Tibial artery (tissue), 4 donors: ENCODE results near the gene FAM200B.

ENCODE experiments used
- DNase-seq, 2 donors: peaks; one replicate each; pipeline ENCODE4 v3.0.0-alpha.2; 2019
- H3K27ac ChIP-seq, 2 donors: fragments of 200-600 bp; sonication (generic) in 1 of 2; 1 replicate in 1 of 2; 2 replicates in 1 of 2; pipeline ENCODE4 v1.5.1; 2018 to 2019; ENCODE audit warnings: mild to moderate bottlenecking in 1 of 2
- H3K27me3 ChIP-seq, 2 donors: fragments of 200-600 bp; sonication (generic) in 1 of 2; one replicate each; pipeline versions ENCODE4 v1.5.1 to v1.6.0; 2016 to 2019
- H3K36me3 ChIP-seq, 3 donors: fragments of 200-600 bp; sonication (generic) in 2 of 3; one replicate each; pipeline ENCODE4 v1.5.1; 2016 to 2019; ENCODE audit warnings: mild to moderate bottlenecking in 2 of 3
- H3K4me1 ChIP-seq, 4 donors: fragments of 200-600 bp; sonication (generic) in 2 of 4; 1 replicate in 3 of 4; 2 replicates in 1 of 4; pipeline ENCODE4 v1.5.1; 2016 to 2019
- H3K4me3 ChIP-seq, 2 donors: fragments of 200-600 bp; sonication (generic) in 1 of 2; 1 replicate in 1 of 2; 2 replicates in 1 of 2; pipeline ENCODE4 v1.5.1; 2018 to 2019; ENCODE audit warnings: mild to moderate bottlenecking in 2 of 2
- H3K9me3 ChIP-seq, 3 donors: fragments of 200-600 bp; sonication (generic) in 1 of 3; one replicate each; pipeline ENCODE4 v1.5.1; 2016 to 2019
- intact Hi-C: fragments of 100-400 bp; cut with DNase I; formaldehyde crosslinking; loops from one replicate; pipeline ENCODE4 v1.15.0; 2023; ENCODE audit warnings: low total_unique reads
- TF ChIP-seq, protein P1 (sequence below), 2 experiments: fragments of 200-600 bp in 1 of 2; fragments of 450-650 bp in 1 of 2; IDR thresholded peaks; one replicate each; pipeline ENCODE4 v1.5.1; 2017 to 2019; ENCODE audit warnings: antibody characterized with exemption in 2 of 2, mild to moderate bottlenecking in 1 of 2, moderate library complexity in 1 of 2

FAM200B gene

GRCh38 chr4:15681372-15682241, at the start of gene FAM200B:
Gene FAM200B (plus strand): TSS chr4:15681827. CDS start chr4:15686978, 5,151 bp downstream.
- peaks cover 5 to 8% (median 6%) of the 10 kb centered on the region in 3 donors for H3K36me3 ChIP-seq

DNA sequence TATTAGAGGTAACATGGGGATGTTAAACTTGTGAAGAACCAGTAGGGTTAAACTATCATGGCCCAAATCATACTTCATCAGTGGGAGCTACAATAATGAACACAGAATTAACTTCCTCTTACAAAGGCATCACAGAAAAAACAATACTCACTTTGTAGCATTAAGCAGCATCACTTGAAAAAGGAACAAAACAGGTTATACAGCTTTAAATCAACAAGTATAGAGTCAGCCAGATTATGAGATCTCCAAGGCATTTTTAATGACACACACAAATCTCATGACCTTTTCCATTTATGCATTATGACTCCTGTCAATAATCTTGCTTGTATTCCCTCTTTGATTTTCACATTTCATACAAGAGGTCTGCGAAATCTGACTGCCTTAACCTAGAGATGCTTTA, 44.8 kb upstream of the FAM200B start:
- H3K4me1 ChIP-seq = peaks cover 0 to 8% (median 2%) of the 10 kb centered on the region in 4 donors
- intact Hi-C loops = no loop called here
- no peak for DNase-seq
- H3K36me3 ChIP-seq = peaks cover 54 to 57% (median 57%) of the 10 kb centered on the region in 3 donors
- no peak overlapping the region for H3K27ac ChIP-seq
- no peaks in the 10 kb centered on the region for H3K27me3 ChIP-seq
- TF ChIP-seq, protein P1, sequence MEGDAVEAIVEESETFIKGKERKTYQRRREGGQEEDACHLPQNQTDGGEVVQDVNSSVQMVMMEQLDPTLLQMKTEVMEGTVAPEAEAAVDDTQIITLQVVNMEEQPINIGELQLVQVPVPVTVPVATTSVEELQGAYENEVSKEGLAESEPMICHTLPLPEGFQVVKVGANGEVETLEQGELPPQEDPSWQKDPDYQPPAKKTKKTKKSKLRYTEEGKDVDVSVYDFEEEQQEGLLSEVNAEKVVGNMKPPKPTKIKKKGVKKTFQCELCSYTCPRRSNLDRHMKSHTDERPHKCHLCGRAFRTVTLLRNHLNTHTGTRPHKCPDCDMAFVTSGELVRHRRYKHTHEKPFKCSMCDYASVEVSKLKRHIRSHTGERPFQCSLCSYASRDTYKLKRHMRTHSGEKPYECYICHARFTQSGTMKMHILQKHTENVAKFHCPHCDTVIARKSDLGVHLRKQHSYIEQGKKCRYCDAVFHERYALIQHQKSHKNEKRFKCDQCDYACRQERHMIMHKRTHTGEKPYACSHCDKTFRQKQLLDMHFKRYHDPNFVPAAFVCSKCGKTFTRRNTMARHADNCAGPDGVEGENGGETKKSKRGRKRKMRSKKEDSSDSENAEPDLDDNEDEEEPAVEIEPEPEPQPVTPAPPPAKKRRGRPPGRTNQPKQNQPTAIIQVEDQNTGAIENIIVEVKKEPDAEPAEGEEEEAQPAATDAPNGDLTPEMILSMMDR (IDR thresholded peaks at IDR 0.05) = no peak
- H3K9me3 ChIP-seq = no peaks in the 10 kb centered on the region
- H3K4me3 ChIP-seq = no peak overlapping the region

More at GRCh38 chr4:15681372-15682241, at the start of gene FAM200B:
- TF ChIP-seq, protein P1 (IDR thresholded peaks at IDR 0.05) = peak; percentile 28 to 29
- peak within 1 kb of the TSS; percentile 79 to 80 for H3K4me3 ChIP-seq
- peaks cover 0 to 26% (median 15%) of the 10 kb centered on the region in 4 donors for H3K4me1 ChIP-seq
- no peaks in the 10 kb centered on the region for H3K9me3 ChIP-seq
- intact Hi-C loops = no loop called here
- H3K27ac ChIP-seq = peak within 1 kb of the TSS; percentile 88 to 91
- peak; percentile 98 to 99 for DNase-seq
- H3K27me3 ChIP-seq = no peaks in the 10 kb centered on the region

GRCh38 chr4:15638418-15638817, 43.2 kb upstream of the FAM200B start:
- Histone ChIP-seq H3K27me3 (no peaks in the 10 kb centered on the region), H3K4me3 (no peak overlapping the region), H3K4me1 (peaks cover 0 to 24% (median 4%) of the 10 kb centered on the region in 4 donors), H3K9me3 (no peaks in the 10 kb centered on the region), H3K27ac (no peak overlapping the region), H3K36me3 (peaks cover 41 to 48% (median 45%) of the 10 kb centered on the region in 3 donors)
- TF ChIP-seq, protein P1 (IDR thresholded peaks at IDR 0.05) = no peak
- DNase-seq = no peak
- intact Hi-C loops = no loop called here

DNA sequence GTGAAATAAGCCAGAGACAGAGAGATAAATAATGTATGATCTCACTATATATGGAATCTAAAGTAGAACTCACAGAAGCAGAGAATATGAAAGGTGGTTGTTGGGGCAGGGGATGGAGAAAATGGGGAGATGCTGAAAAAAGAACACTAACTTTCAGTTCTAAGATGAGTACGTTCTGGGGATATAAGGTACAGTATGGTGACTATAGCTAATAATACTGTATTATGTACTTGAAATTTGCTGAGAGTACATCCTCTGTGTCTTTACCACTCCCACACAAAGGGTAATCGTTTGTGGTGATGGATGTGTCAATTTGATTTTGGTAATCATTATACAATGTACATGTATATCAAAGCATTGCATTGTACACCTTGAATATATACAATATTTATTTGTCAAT, 33.0 kb upstream of the FAM200B start:
- intact Hi-C loops = no loop called here
- no peak for DNase-seq

GRCh38 chr4:15649914-15650545, 31.6 kb upstream of the FAM200B start:
- intact Hi-C loops = no loop called here
- TF ChIP-seq, protein P1 (IDR thresholded peaks at IDR 0.05) = peak; percentile 58 to 59
- no peaks in the 10 kb centered on the region for H3K9me3 ChIP-seq
- DNase-seq = peak in 1 of 2 donors; percentile 43
- no peak overlapping the region for H3K4me3 ChIP-seq
- H3K27me3 ChIP-seq = no peaks in the 10 kb centered on the region
- no peaks in the 10 kb centered on the region for H3K36me3 ChIP-seq
- peak overlapping the region; percentile 98 to 99 for H3K27ac ChIP-seq
- peaks cover 0 to 84% (median 39%) of the 10 kb centered on the region in 4 donors for H3K4me1 ChIP-seq

More for the DNA sequence above, 33.0 kb upstream of the FAM200B start:
- TF ChIP-seq, protein P1 (IDR thresholded peaks at IDR 0.05) = no peak
- Histone ChIP-seq H3K4me3 (no peak overlapping the region), H3K9me3 (no peaks in the 10 kb centered on the region), H3K4me1 (peaks cover 0 to 95% (median 41%) of the 10 kb centered on the region in 4 donors), H3K27me3 (no peaks in the 10 kb centered on the region), H3K27ac (no peak overlapping the region), H3K36me3 (no peaks in the 10 kb centered on the region)
